Left ventricle myocardium superior (tissue), 1 donor: ENCODE measurements around the gene PPP4R3C. TPM values are rescaled to one million over a fixed set of nuclear protein-coding genes. Genes with fewer than 3 reads are reported as not detected.
"Not testable (repeated sequence)": the region's sequence is repeated elsewhere in the genome, so short reads cannot be mapped to it uniquely, and the experiment has no call there.

Source experiments
- ATAC-seq: fragments of 200-7000 bp; cut with Tn5 transposase; one replicate; pipeline ENCODE4 v1.9.1; 2020; ENCODE audit warnings: mild to moderate bottlenecking, moderate library complexity
- DNase-seq: peaks from one replicate; pipeline ENCODE4 v3.0.0-alpha.2; 2020
- intact Hi-C: fragments of 100-400 bp; cut with micrococcal nuclease; formaldehyde crosslinking; loops from one replicate; pipeline ENCODE4 v1.11.0; 2022
- long read RNA-seq: library from polyadenylated mRNA; unstranded; transcript quantifications from one replicate; pipeline ENCODE4 v2.0.0, GENCODE V29; 2021
- total RNA-seq: library from RNA; stranded (reverse); fragmentation: NEBNext Ultra II Directional; extraction: Animal tissue kit (Norgen Biotek cat#: 25700); gene quantifications from one replicate; pipeline ENCODE4 v1.2.1, GENCODE V29; 2021
- donor health status: DM: no; HTN: yes; CAD: no; lungs with severe emphysema.

Gene PPP4R3C
- total RNA-seq, result not detected
- long read RNA-seq, result 0 reads

- no peak for ATAC-seq
- DNase-seq, result no peak
- intact Hi-C loops, result no loop called here
These were observed at the start of gene PPP4R3C for GRCh38 chrX:27463187-27463586. PPP4R3C (minus strand) TSS chrX:27463341; CDS start chrX:27463296, 45 bp downstream.

DNA sequence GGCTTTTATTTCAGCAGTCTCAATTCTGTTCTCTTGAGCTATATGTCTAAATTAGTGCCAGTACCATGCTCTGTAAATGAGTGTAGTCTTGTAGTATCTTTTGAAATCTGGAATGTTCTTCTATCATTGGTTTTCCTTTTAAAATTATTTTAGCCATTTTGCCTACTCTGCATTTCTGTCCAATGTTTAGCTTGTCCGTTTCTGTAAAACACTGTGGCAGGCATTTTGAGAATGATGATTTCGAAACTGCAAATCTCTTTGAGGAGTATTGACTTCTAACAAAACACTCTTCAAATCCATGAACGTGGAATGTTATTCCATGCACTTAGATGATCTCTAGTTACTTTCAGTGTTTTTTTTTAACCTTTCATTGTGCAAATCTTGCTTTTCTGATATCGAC, 28.3 kb upstream of the PPP4R3C start:
- no peak for DNase-seq
- no peak for ATAC-seq
- intact Hi-C loops, result no loop called here

DNA sequence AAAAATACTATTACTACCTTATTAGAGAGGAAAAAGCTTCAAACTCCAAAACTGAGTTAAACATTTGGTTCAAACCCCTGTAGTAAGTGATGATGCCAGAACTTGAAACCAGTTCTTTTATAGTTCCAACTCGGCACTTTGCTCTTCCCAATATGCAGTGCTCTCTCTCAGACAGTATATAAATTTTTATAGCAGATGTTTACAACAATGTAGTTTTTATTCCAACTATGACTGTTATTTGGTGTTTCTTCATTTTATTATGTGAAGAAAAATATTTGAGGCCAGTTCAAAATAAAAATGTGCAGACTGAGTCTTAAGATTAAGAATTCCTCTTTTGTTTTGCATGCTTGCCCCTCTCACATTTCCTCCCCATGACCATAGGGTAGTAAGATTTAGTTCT, 2.9 kb upstream of the PPP4R3C start:
- intact Hi-C loops, result no loop called here
- ATAC-seq, result no peak
- DNase-seq, result no peak

- DNase-seq, result no peak
- no peak for ATAC-seq
- intact Hi-C loops, result no loop called here
These were observed 1.9 kb upstream of the PPP4R3C start for GRCh38 chrX:27465036-27465435.

GRCh38 chrX:27459129-27459528, 4.0 kb downstream of the PPP4R3C start:
- ATAC-seq, intact Hi-C loops, DNase-seq: not testable (repeated sequence)

DNA sequence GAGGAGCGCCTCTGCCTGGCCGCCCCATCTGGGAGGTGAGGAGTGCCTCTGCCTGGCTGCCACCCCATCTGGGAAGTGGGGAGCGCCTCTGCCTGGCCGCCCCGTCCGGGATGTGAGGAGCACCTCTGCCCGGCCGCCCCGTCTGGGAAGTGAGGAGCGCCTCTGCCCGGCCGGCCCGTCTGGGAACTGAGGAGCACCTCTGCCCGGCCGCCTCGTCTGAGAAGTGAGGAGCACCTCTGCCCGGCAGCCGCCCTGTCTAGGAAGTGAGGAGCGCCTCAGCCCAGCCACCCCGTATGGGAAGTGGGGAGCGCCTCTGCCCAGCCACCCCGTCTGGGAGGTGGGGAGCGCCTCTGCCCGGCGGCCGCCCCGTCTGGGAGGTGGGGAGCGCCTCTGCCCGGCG, 4.6 kb downstream of the PPP4R3C start:
- ATAC-seq, intact Hi-C loops, DNase-seq: not testable (repeated sequence)

DNA sequence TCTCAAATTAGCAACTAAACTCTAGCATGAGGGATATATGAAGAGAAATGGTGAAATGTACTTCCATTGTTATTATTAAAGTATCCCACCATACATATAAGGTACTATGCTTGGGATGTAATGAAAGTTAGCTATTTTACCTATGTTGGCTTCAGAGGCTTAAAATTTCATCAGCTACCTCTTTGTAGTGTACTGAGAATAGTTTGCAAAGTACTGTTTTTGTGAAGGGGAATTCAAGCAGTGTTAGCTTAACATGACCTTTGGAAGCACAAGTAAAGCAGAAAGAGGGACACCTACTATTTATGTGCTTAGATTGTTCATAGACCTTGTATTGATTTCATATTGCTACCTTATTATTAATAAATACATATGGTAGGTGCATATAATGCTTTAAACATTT, 11.8 kb downstream of the PPP4R3C start:
- intact Hi-C loops, result no loop called here
- DNase-seq, result no peak
- ATAC-seq, result no peak

- DNase-seq (no peak), ATAC-seq (no peak)
- intact Hi-C loops, result no loop called here
These were observed 16.7 kb downstream of the PPP4R3C start for GRCh38 chrX:27446423-27446822.

GRCh38 chrX:27445438-27445837, 17.7 kb downstream of the PPP4R3C start:
- ATAC-seq (no peak), DNase-seq (no peak)
- intact Hi-C loops, result no loop called here

DNA sequence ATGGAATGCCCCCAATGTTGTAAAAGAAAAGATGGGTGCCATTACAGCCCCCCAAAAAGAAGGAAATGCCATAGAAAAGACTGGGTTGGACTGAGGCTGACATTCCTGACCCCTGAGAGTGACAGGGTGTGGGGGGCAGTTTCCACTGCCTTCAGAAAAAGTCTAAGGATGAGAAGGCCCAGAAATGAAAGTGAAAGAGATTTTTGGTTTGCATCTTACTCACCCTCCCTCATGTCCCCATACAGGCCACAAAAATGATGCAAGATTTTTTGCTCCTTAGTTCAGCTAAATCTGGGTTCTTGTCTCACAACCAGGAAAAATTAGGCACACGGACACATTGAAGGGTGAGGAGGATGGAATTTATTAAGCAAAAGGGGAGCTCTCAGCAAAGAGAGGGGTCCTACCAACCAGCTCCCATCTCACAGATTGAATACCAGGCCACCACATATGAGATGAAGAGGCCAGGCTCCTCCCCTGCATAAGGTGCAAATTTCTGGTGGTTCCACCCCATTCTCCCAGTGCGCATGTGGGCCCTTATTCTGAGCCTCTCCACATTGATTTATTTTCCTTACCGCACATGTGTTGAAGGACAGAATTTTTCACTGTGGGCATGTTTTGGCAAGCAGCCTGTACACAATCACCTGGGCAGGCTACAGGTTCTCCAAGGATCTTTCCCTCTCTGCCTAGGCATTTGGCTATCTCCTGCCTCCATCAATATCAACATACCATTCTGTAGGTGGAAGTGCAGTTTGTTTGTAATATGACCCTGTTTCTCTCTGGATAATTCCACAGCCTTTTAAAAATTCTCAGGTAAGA, 18.8 kb downstream of the PPP4R3C start:
- intact Hi-C loops, result no loop called here

GRCh38 chrX:27442392-27442791, 20.7 kb downstream of the PPP4R3C start:
- DNase-seq, ATAC-seq, intact Hi-C loops: not testable (repeated sequence)

More for the DNA sequence above, 18.8 kb downstream of the PPP4R3C start:
- DNase-seq, result no peak
- ATAC-seq, result no peak

- ATAC-seq, result no peak
These were observed 23.4 kb downstream of the PPP4R3C start for GRCh38 chrX:27439771-27440170.

DNA sequence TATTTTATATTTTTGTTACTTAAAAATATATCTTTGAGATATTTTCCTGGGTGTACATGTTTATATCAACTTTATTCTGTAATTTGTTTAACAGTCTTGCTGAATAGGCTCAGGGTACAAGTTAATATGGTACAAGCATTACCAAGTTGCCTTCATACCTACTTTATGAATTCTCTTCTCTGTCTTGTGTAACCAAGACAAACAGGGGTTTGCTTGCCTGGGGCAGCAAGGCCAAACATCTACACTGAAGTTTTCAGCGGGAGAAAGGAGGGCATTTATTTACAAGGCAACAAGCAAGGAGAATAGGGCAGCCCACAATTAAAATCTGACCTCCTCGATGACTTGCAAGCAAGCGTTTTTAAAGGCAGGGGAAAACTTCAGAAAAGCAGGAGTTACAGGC, 24.2 kb downstream of the PPP4R3C start:
- intact Hi-C loops, result no loop called here
- ATAC-seq, result no peak
- no peak for DNase-seq

More at GRCh38 chrX:27439771-27440170, 23.4 kb downstream of the PPP4R3C start:
- intact Hi-C loops, result no loop called here
- no peak for DNase-seq

DNA sequence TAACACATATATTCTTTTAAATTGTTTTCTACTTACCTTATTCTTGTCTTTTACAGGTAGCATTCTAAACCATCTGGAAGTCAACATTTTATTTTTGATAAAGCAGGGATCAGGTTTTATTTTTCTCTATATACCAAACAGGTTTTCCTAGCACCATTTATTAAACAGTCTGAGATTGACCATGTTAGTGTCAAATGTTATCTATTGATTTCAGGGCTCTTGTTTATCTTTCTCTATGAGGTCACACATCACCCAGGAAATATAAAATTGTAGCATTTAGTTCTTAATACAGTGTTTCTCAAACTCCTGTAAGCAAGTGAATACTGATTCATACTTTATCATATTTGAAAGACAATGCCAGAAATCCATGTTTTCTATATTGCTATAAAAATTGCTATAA, 28.1 kb downstream of the PPP4R3C start:
- ATAC-seq (no peak), DNase-seq (no peak)

More for the DNA sequence above, 28.1 kb downstream of the PPP4R3C start:
- intact Hi-C loops, result no loop called here

Other genes with a start within 250 kb of the PPP4R3C start
- not detected for gene DCAF8L2, start 127.0 kb upstream of the PPP4R3C start, total RNA-seq